ENCODE results near the gene TNFSF12.

TNFSF12 gene

GRCh38 chr17:7561589-7562207 lies 12.8 kb downstream of the TNFSF12 start, which contains the start of gene SENP3:
TSS of gene SENP3 (plus strand) at chr17:7561919. CDS start at chr17:7563077, 1,158 bp downstream.
- Histone ChIP-seq H3K27ac (peak within 1 kb of the TSS; percentile 70 to 98 (median 91)), H3K4me3 (peak within 1 kb of the TSS; percentile 59 to 98 (median 91))

GRCh38 chr17:7562208-7562605 lies 13.3 kb downstream of the TNFSF12 start:
- H3K27ac ChIP-seq = peak overlapping the region; percentile 70 to 98 (median 91)
- H3K4me3 ChIP-seq = peak overlapping the region; percentile 59 to 98 (median 91)

- peak overlapping the region in 4 of 21 experiments; percentile 2 to 98 (median 94) for H3K27ac ChIP-seq
- no peak overlapping the region for H3K4me3 ChIP-seq
These were observed 14.4 kb downstream of the TNFSF12 start for GRCh38 chr17:7563115-7563869.

- Histone ChIP-seq H3K27ac (no peak overlapping the region), H3K4me3 (no peak overlapping the region)
These were observed 20.7 kb downstream of the TNFSF12 start for GRCh38 chr17:7569571-7569970.

GRCh38 chr17:7570351-7570750 lies 21.5 kb downstream of the TNFSF12 start:
- no peak overlapping the region for H3K4me3 ChIP-seq
- H3K27ac ChIP-seq = no peak overlapping the region

- Histone ChIP-seq H3K27ac (peak overlapping the region in 20 of 21 experiments; percentile 56 to 100 (median 88)), H3K4me3 (peak overlapping the region; percentile 18 to 98 (median 80))
These were observed 23.4 kb downstream of the TNFSF12 start for GRCh38 chr17:7572338-7572587.

GRCh38 chr17:7572588-7573323 lies 23.9 kb downstream of the TNFSF12 start:
- peak overlapping the region; percentile 70 to 98 (median 81) for H3K4me3 ChIP-seq

GRCh38 chr17:7573324-7574080 lies 24.6 kb downstream of the TNFSF12 start:
- Histone ChIP-seq H3K27ac (peak overlapping the region; percentile 91 to 100 (median 98)), H3K4me3 (peak overlapping the region; percentile 70 to 98 (median 81))

More at GRCh38 chr17:7572588-7573323, 23.9 kb downstream of the TNFSF12 start:
- H3K27ac ChIP-seq = peak overlapping the region; percentile 91 to 100 (median 98)

GRCh38 chr17:7574176-7574953 lies 25.5 kb downstream of the TNFSF12 start:
- H3K4me3 ChIP-seq = peak overlapping the region; percentile 70 to 98 (median 81)
- H3K27ac ChIP-seq = peak overlapping the region in 19 of 21 experiments; percentile 93 to 100 (median 98)

- Histone ChIP-seq H3K4me3 (peak overlapping the region in 2 of 7 experiments; percentile 97 to 98), H3K27ac (peak overlapping the region in 4 of 21 experiments; percentile 40 to 100 (median 99))
These were observed 26.6 kb downstream of the TNFSF12 start for GRCh38 chr17:7575481-7575883.

- Histone ChIP-seq H3K4me3 (peak overlapping the region in 2 of 7 experiments; percentile 1 to 97), H3K27ac (no peak overlapping the region)
These were observed 27.1 kb downstream of the TNFSF12 start for GRCh38 chr17:7575959-7576358.

GRCh38 chr17:7576432-7576937 lies 27.6 kb downstream of the TNFSF12 start:
- Histone ChIP-seq H3K4me3 (peak overlapping the region in 1 of 7 experiments; percentile 1), H3K27ac (peak overlapping the region in 1 of 21 experiments; percentile 1)

GRCh38 chr17:7577327-7578199 lies 28.7 kb downstream of the TNFSF12 start:
- peak overlapping the region in 3 of 21 experiments; percentile 1 to 27 (median 1) for H3K27ac ChIP-seq
- no peak overlapping the region for H3K4me3 ChIP-seq

GRCh38 chr17:7579001-7579833 lies 30.4 kb downstream of the TNFSF12 start, which contains the start of gene CD68:
TSS of gene CD68 (plus strand) at chr17:7579638. CDS start at chr17:7579678, 40 bp downstream.
- Histone ChIP-seq H3K27ac (peak within 1 kb of the TSS; percentile 43 to 99 (median 92)), H3K4me3 (peak within 1 kb of the TSS; percentile 4 to 57 (median 16))

GRCh38 chr17:7579834-7580603 lies 31.2 kb downstream of the TNFSF12 start:
- peak overlapping the region; percentile 4 to 57 (median 16) for H3K4me3 ChIP-seq
- peak overlapping the region; percentile 43 to 99 (median 92) for H3K27ac ChIP-seq

Measured in skin epidermis (tissue), 12 donors.